SHP77 (cell line): ENCODE measurements around the gene LAMC1.

Source experiments
- DNase-seq, 2 experiments: peaks; one replicate each; lab custom pipeline; 2025; lab: John Stamatoyannopoulos, UW

Gene LAMC1

GRCh38 chr1:183105449-183105848 lies 82.2 kb downstream of the LAMC1 start:
- DNase-seq, result no peak

DNA sequence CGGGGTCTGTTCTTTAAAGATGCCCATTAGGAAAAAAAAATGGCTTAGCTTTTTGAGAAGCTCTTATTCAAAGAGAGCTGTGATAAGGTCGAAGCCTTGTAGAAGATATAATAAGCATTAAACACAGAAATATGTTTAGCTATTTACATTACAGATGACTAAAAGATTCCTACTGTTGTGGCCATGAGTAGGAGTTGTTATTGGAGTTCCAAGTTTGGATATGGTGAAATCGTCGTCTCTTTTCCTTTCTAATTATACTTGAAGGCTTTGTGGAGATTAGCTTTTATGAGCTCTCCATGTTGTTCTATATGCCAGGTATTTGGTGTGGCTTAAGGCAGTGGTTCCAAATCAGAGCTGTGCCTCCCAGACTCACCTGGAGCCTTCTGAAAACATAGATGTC lies 82.9 kb downstream of the LAMC1 start:
- no peak for DNase-seq

GRCh38 chr1:183106746-183107145 lies 83.5 kb downstream of the LAMC1 start:
- no peak for DNase-seq

GRCh38 chr1:183110326-183110880 lies 87.2 kb downstream of the LAMC1 start:
- no peak for DNase-seq

DNA sequence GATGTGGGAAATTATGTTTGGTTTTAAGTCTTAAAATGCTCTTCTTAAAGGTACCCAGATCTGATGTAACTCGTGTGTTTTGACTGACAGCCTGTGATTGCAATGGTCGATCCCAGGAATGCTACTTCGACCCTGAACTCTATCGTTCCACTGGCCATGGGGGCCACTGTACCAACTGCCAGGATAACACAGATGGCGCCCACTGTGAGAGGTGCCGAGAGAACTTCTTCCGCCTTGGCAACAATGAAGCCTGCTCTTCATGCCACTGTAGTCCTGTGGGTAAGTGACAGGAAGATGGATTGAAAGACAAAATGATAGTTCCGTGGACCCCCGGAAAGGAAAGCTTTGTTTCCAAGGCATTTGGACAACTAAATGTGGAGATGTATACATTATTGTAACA lies 91.2 kb downstream of the LAMC1 start:
- DNase-seq, result no peak

GRCh38 chr1:183116416-183116815 lies 93.2 kb downstream of the LAMC1 start:
- no peak for DNase-seq

- no peak for DNase-seq
Observed at GRCh38 chr1:183121609-183122008, 98.4 kb downstream of the LAMC1 start.

DNA sequence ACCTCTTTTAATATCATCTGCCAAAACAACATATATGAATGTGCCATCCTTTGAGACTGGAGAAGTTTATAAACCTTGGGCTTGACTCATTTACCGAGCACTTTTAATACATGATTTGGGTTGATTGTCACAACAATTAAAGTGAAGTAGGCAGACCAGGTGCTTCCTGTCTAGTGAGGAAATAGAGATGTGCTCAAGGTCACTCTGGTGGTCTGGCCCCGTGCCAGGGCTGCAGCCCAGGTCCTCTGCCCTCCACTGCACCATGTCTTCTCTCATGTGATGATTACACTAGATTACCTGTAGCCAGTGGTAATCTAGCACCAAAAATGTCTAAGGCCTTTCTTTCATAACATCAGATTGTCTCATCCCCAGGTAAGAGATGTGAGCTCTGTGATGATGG lies 101.0 kb downstream of the LAMC1 start:
- DNase-seq, result peak; percentile 27 to 43

- DNase-seq, result no peak
Observed at GRCh38 chr1:183125279-183125999, 102.2 kb downstream of the LAMC1 start.

DNA sequence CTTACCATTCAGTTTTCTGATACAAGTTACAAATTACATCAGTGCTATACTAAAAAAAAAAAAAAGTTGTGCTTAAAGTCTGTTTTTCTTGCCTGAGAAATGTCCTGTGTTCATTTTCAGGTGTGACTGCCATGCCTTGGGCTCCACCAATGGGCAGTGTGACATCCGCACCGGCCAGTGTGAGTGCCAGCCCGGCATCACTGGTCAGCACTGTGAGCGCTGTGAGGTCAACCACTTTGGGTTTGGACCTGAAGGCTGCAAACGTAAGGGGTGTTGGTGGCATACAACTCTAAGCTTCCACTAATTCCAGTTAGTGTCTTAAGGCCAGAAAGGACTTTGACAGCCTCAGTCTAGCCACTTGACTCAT lies 102.8 kb downstream of the LAMC1 start:
- no peak for DNase-seq

GRCh38 chr1:183126528-183126927 lies 103.3 kb downstream of the LAMC1 start:
- no peak for DNase-seq

DNA sequence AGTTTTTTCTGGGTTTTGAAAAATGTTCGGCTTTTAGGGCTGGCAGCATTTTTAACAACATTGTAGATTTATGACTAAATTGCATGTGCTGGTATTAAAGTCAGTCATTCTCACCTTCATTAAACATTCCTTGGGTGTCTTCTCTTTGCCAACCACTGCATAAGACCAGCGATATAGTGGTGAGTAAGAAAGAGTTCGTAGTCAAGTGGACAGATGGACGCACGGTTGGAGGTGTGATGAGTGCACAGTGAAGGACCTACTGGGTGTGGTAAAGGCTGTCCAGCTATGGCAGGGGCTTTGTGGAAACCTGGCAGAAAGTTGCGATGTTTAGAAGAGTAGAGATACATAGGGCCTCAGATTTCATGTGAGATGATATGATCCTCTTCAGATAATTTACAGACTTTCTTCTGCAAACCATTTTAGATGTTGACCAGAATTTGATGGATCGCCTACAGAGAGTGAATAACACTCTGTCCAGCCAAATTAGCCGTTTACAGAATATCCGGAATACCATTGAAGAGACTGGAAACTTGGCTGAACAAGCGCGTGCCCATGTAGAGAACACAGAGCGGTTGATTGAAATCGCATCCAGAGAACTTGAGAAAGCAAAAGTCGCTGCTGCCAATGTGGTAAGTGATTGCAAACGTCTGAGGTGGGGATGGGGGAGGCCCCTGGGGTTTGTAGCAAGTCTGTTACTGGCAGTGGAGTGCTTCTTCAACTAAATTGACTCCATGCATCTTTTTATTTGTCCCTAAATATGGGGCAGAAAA lies 106.9 kb downstream of the LAMC1 start:
- DNase-seq, result no peak

- DNase-seq, result no peak
Observed at GRCh38 chr1:183131166-183131565, 107.9 kb downstream of the LAMC1 start.

GRCh38 chr1:183135336-183135735 lies 112.1 kb downstream of the LAMC1 start:
- no peak for DNase-seq

GRCh38 chr1:183137782-183138181 lies 114.6 kb downstream of the LAMC1 start:
- DNase-seq, result no peak

DNA sequence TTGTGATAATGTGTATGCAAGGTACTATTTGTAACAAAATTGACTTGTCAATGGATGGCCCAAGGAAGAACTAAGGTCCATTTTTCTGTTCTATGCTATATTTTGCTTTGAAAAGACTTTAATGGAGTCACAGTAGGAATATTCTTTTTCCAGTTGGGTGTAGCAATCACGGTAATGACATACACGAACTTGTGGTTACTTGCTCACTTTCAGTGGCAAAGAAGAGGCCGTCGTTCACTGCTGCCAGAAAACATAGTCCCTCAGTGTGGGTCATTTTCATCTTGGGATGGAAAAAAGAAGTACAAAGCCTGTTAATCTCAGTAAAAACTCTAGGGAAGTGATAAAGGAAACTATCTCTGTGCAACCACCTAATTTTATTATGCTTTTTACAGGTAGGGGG lies 115.1 kb downstream of the LAMC1 start:
- DNase-seq, result no peak

GRCh38 chr1:183139281-183139942 lies 116.2 kb downstream of the LAMC1 start:
- peak; percentile 47 to 63 for DNase-seq

GRCh38 chr1:183140633-183141032 lies 117.4 kb downstream of the LAMC1 start:
- DNase-seq, result no peak

GRCh38 chr1:183142171-183142570 lies 119.0 kb downstream of the LAMC1 start:
- no peak for DNase-seq

DNA sequence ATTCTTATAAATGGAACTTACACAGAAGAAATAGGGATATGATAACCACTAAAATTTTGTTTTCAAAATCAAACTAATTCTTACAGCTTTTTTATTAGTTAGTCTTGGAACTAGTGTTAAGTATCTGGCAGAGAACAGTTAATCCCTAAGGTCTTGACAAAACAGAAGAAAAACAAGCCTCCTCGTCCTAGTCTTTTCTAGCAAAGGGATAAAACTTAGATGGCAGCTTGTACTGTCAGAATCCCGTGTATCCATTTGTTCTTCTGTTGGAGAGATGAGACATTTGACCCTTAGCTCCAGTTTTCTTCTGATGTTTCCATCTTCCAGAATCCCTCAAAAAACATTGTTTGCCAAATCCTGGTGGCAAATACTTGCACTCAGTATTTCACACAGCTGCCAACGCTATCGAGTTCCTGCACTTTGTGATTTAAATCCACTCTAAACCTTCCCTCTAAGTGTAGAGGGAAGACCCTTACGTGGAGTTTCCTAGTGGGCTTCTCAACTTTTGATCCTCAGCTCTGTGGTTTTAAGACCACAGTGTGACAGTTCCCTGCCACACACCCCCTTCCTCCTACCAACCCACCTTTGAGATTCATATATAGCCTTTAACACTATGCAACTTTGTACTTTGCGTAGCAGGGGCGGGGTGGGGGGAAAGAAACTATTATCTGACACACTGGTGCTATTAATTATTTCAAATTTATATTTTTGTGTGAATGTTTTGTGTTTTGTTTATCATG lies 120.5 kb downstream of the LAMC1 start:
- DNase-seq, result no peak

DNA sequence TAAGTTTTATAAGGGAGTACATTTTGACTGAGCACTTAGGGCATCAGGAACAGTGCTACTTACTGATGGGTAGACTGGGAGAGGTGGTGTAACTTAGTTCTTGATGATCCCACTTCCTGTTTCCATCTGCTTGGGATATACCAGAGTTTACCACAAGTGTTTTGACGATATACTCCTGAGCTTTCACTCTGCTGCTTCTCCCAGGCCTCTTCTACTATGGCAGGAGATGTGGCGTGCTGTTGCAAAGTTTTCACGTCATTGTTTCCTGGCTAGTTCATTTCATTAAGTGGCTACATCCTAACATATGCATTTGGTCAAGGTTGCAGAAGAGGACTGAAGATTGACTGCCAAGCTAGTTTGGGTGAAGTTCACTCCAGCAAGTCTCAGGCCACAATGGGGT lies 121.5 kb downstream of the LAMC1 start:
- DNase-seq, result no peak

GRCh38 chr1:183147735-183148134 lies 124.5 kb downstream of the LAMC1 start:
- no peak for DNase-seq
